Measurements from ENCODE around the gene TTC7B.

DNA sequence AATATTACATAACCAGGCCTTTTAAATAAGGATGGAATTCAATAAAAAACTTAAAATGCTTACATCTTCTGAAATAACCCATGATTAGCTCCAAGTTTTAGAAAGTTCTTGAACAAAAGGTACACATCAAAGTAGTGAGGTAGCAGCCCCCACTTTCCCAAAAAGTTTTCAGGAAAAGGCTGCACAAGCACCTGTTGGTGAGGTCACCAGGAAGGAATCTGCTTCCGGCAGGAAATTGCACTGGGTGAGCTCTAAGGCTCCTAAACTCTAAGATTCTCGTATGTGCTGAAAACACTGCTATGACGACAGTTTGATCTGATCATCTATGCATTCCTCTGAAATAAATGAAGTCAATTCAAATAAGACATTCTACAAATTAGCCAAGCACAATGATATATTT, 34.3 kb upstream of the TTC7B start:
- no peak for TF ChIP-seq CEBPB (IDR thresholded peaks at IDR 0.05)
- no peak for TF ChIP-seq RAD21 (IDR thresholded peaks at IDR 0.05; ENCODE audit: low read depth)
- no peak for TF ChIP-seq MAX (IDR thresholded peaks at IDR 0.05)
- TF ChIP-seq FOXM1 (IDR thresholded peaks at IDR 0.05; ENCODE audit: borderline replicate concordance, low read depth): no peak
- no peak for TF ChIP-seq ZBTB7A (IDR thresholded peaks at IDR 0.05; ENCODE audit: low read depth)
- TF ChIP-seq EGR1 (IDR thresholded peaks at IDR 0.05): no peak
- TF ChIP-seq, protein P1, sequence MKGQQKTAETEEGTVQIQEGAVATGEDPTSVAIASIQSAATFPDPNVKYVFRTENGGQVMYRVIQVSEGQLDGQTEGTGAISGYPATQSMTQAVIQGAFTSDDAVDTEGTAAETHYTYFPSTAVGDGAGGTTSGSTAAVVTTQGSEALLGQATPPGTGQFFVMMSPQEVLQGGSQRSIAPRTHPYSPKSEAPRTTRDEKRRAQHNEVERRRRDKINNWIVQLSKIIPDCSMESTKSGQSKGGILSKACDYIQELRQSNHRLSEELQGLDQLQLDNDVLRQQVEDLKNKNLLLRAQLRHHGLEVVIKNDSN (IDR thresholded peaks at IDR 0.05): no peak
- no peak for TF ChIP-seq NFIC (IDR thresholded peaks at IDR 0.05)
- TF ChIP-seq TCF12 (IDR thresholded peaks at IDR 0.05; ENCODE audit: low read depth): 0 out of 2 replicates have a peak, but pooled peaks have one; percentile 24
- TF ChIP-seq, protein P2, sequence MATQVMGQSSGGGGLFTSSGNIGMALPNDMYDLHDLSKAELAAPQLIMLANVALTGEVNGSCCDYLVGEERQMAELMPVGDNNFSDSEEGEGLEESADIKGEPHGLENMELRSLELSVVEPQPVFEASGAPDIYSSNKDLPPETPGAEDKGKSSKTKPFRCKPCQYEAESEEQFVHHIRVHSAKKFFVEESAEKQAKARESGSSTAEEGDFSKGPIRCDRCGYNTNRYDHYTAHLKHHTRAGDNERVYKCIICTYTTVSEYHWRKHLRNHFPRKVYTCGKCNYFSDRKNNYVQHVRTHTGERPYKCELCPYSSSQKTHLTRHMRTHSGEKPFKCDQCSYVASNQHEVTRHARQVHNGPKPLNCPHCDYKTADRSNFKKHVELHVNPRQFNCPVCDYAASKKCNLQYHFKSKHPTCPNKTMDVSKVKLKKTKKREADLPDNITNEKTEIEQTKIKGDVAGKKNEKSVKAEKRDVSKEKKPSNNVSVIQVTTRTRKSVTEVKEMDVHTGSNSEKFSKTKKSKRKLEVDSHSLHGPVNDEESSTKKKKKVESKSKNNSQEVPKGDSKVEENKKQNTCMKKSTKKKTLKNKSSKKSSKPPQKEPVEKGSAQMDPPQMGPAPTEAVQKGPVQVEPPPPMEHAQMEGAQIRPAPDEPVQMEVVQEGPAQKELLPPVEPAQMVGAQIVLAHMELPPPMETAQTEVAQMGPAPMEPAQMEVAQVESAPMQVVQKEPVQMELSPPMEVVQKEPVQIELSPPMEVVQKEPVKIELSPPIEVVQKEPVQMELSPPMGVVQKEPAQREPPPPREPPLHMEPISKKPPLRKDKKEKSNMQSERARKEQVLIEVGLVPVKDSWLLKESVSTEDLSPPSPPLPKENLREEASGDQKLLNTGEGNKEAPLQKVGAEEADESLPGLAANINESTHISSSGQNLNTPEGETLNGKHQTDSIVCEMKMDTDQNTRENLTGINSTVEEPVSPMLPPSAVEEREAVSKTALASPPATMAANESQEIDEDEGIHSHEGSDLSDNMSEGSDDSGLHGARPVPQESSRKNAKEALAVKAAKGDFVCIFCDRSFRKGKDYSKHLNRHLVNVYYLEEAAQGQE (IDR thresholded peaks at IDR 0.05; ENCODE audit: low read depth): no peak
- TF ChIP-seq EP300 (IDR thresholded peaks at IDR 0.05; ENCODE audit: borderline replicate concordance): no peak
- TF ChIP-seq CREB1 (IDR thresholded peaks at IDR 0.05; ENCODE audit: low read depth): no peak
- no peak for TF ChIP-seq TAF1 (IDR thresholded peaks at IDR 0.05; ENCODE audit: low read depth)
- 0 out of 2 replicates have a peak, but pooled peaks have one; percentile 28 for TF ChIP-seq TEAD4 (IDR thresholded peaks at IDR 0.05)
